WTC11 (cell line): ENCODE measurements around the gene KCTD2. TPM values are rescaled to one million over a fixed set of nuclear protein-coding genes. Genes with fewer than 3 reads are reported as not detected.

Experiments
- ATAC-seq: fragments of 200-7000 bp; cut with Tn5 transposase; 2 replicates; pipeline ENCODE4 v1.10.0; 2021; ENCODE audit warnings: mild to moderate bottlenecking, moderate library complexity
- CTCF ChIA-PET: fragments of 300-600 bp; sonication (Branson Sonifier 250); formaldehyde crosslinking; loops from one replicate; lab custom pipeline; 2021; ENCODE audit warnings: antibody characterized with exemption; lab: Charles Lee
- POLR2A ChIA-PET: fragments of 350-600 bp; sonication (Branson Sonifier 250); formaldehyde crosslinking; loops from one replicate; lab custom pipeline; 2021; ENCODE audit warnings: antibody characterized with exemption; lab: Charles Lee
- DNase-seq: peaks from one replicate; pipeline ENCODE4 v3.0.0; 2021; ENCODE audit warnings: low spot score
- H3K27ac Mint-ChIP-seq: 2 replicates; pipeline ENCODE4 v1.8.0; 2021; ENCODE audit warnings: mixed read lengths
- H3K27me3 Mint-ChIP-seq: 2 replicates; pipeline ENCODE4 v1.8.0; 2021; ENCODE audit warnings: low read depth, mild to moderate bottlenecking, moderate library complexity, mixed read lengths
- H3K36me3 Mint-ChIP-seq: 2 replicates; pipeline ENCODE4 v1.8.0; 2021; ENCODE audit warnings: mixed read lengths
- H3K4me1 Mint-ChIP-seq: 2 replicates; pipeline ENCODE4 v1.8.0; 2022; ENCODE audit warnings: mixed read lengths
- H3K4me3 Mint-ChIP-seq: 2 replicates; pipeline ENCODE4 v1.8.0; 2021; ENCODE audit warnings: mild to moderate bottlenecking, moderate library complexity, mixed read lengths
- H3K9me3 Mint-ChIP-seq: 2 replicates; pipeline ENCODE4 v1.8.0; 2021; ENCODE audit warnings: mixed read lengths
- CDX4 ChIP-seq: fragments of 250-450 bp; sonication (Bioruptor Pico); IDR thresholded peaks from 2 replicates; pipeline ENCODE4 v1.9.0; 2021; ENCODE audit warnings: moderate library complexity, mild to moderate bottlenecking, inconsistent platforms, borderline replicate concordance
- CREB1 ChIP-seq: sonication (generic); formaldehyde crosslinking; IDR thresholded peaks from 2 replicates; pipeline ENCODE4 v1.8.0; 2023; ENCODE audit warnings: mild to moderate bottlenecking, missing genetic modification reagents
- E2F1 ChIP-seq: sonication (generic); formaldehyde crosslinking; IDR thresholded peaks from 2 replicates; pipeline ENCODE4 v1.8.0; 2022; ENCODE audit warnings: mild to moderate bottlenecking, missing genetic modification reagents
- E2F5 ChIP-seq: sonication (generic); formaldehyde crosslinking; IDR thresholded peaks from 2 replicates; pipeline ENCODE4 v1.8.1; 2022; ENCODE audit warnings: mild to moderate bottlenecking, moderate library complexity, missing genetic modification reagents
- ELF4 ChIP-seq: sonication (generic); formaldehyde crosslinking; IDR thresholded peaks from 2 replicates; pipeline ENCODE4 v1.8.1; 2022; ENCODE audit warnings: low read depth, mild to moderate bottlenecking, moderate library complexity, missing genetic modification reagents
- FOXK1 ChIP-seq: sonication (generic); formaldehyde crosslinking; IDR thresholded peaks from 2 replicates; pipeline ENCODE4 v1.8.0; 2022; ENCODE audit warnings: mild to moderate bottlenecking, moderate library complexity, missing genetic modification reagents
- FOXP1 ChIP-seq: sonication (generic); formaldehyde crosslinking; IDR thresholded peaks from 2 replicates; pipeline ENCODE4 v1.8.0; 2022; ENCODE audit warnings: missing genetic modification reagents, mild to moderate bottlenecking, moderate library complexity, borderline replicate concordance
- GRHL2 ChIP-seq: fragments of 250-450 bp; sonication (Bioruptor Pico); IDR thresholded peaks from 2 replicates; pipeline ENCODE4 v1.8.0; 2022; ENCODE audit warnings: mild to moderate bottlenecking, moderate library complexity; ENCODE audit not compliant: insufficient replicate concordance, severe bottlenecking
- MAX ChIP-seq: sonication (generic); formaldehyde crosslinking; IDR thresholded peaks from 2 replicates; pipeline ENCODE4 v1.8.0; 2022; ENCODE audit warnings: mild to moderate bottlenecking, missing genetic modification reagents
- NFATC4 ChIP-seq: fragments of 250-450 bp; sonication (Bioruptor Pico); IDR thresholded peaks from 2 replicates; pipeline ENCODE4 v1.9.0; 2021; ENCODE audit warnings: mild to moderate bottlenecking
- NFYB ChIP-seq: sonication (generic); formaldehyde crosslinking; conservative IDR thresholded peaks from 2 replicates; pipeline ENCODE4 v1.8.0; 2022; ENCODE audit warnings: low read depth, missing genetic modification reagents
- NR1H2 ChIP-seq: sonication (generic); formaldehyde crosslinking; IDR thresholded peaks from 2 replicates; pipeline ENCODE4 v1.9.0; 2021; ENCODE audit warnings: mild to moderate bottlenecking, moderate library complexity, missing genetic modification reagents
- OVOL2 ChIP-seq: fragments of 250-450 bp; sonication (Bioruptor Pico); IDR thresholded peaks from 2 replicates; pipeline ENCODE4 v1.9.0; 2021; ENCODE audit warnings: mild to moderate bottlenecking, borderline replicate concordance
- PREB ChIP-seq: sonication (generic); formaldehyde crosslinking; IDR thresholded peaks from 2 replicates; pipeline ENCODE4 v1.8.1; 2022; ENCODE audit warnings: mild to moderate bottlenecking, missing genetic modification reagents, moderate library complexity, borderline replicate concordance
- RELA ChIP-seq: sonication (generic); formaldehyde crosslinking; IDR thresholded peaks from 2 replicates; pipeline ENCODE4 v1.8.1; 2022; ENCODE audit warnings: missing genetic modification reagents, mild to moderate bottlenecking, borderline replicate concordance
- SMAD4 ChIP-seq: sonication (generic); formaldehyde crosslinking; IDR thresholded peaks from 2 replicates; pipeline ENCODE4 v1.8.0; 2022; ENCODE audit warnings: mild to moderate bottlenecking, missing genetic modification reagents
- TEAD1 ChIP-seq: sonication (generic); formaldehyde crosslinking; IDR thresholded peaks from 2 replicates; pipeline ENCODE4 v1.8.0; 2022; ENCODE audit warnings: mild to moderate bottlenecking, missing genetic modification reagents
- TP53 ChIP-seq: sonication (generic); formaldehyde crosslinking; IDR thresholded peaks from 2 replicates; pipeline ENCODE4 v1.8.1; 2023; ENCODE audit warnings: mild to moderate bottlenecking, missing genetic modification reagents
- ZNF317 ChIP-seq: sonication (generic); formaldehyde crosslinking; IDR thresholded peaks from 2 replicates; pipeline ENCODE4 v1.8.1; 2023; ENCODE audit warnings: low read depth, mild to moderate bottlenecking, moderate library complexity, missing genetic modification reagents, borderline replicate concordance
- ZNF532 ChIP-seq: fragments of 250-450 bp; sonication (Bioruptor Pico); IDR thresholded peaks from 2 replicates; pipeline ENCODE4 v1.9.0; 2021; ENCODE audit warnings: mild to moderate bottlenecking, borderline replicate concordance
- total RNA-seq: library from RNA; stranded (reverse); gene quantifications from 3 replicates; pipeline ENCODE4 v1.2.3, GENCODE V29; 2021

Gene KCTD2
- total RNA-seq, 1 experiment from 2014 or later = 31.3 TPM

- no peak overlapping the region for H3K27ac Mint-ChIP-seq
- no peak for ATAC-seq
- DNase-seq = no peak
- H3K4me3 Mint-ChIP-seq = no peak overlapping the region
- H3K4me1 Mint-ChIP-seq = peaks cover 18% of the 10 kb centered on the region
- no peak for TF ChIP-seq ZNF317
- TF ChIP-seq FOXP1 (CRISPR knock-in tag) = no peak
- no peak for TF ChIP-seq CREB1
- no peak for TF ChIP-seq GRHL2 (CRISPR knock-in tag)
- TF ChIP-seq CDX4 (CRISPR knock-in tag) = no peak
- no peak for TF ChIP-seq TP53
- H3K9me3 Mint-ChIP-seq = no peaks in the 10 kb centered on the region
- CTCF ChIA-PET = no interaction called here
- peaks cover 45% of the 10 kb centered on the region for H3K36me3 Mint-ChIP-seq
- H3K27me3 Mint-ChIP-seq = no peaks in the 10 kb centered on the region
- POLR2A ChIA-PET = no interaction called here
Measured at GRCh38 chr17:75049706-75050105, 2.7 kb downstream of the KCTD2 start.

GRCh38 chr17:75051941-75052340, 4.9 kb downstream of the KCTD2 start:
- no peaks in the 10 kb centered on the region for H3K27me3 Mint-ChIP-seq
- TF ChIP-seq SMAD4 (CRISPR knock-in tag) (no peak), E2F1 (CRISPR knock-in tag) (no peak), NFYB (CRISPR knock-in tag) (no peak), RELA (CRISPR knock-in tag) (no peak), ZNF532 (no peak)
- TF ChIP-seq, all 79 proteins: peak for 0
- Mint-ChIP-seq H3K9me3 (no peaks in the 10 kb centered on the region), H3K4me3 (no peak overlapping the region), H3K4me1 (peaks cover 14% of the 10 kb centered on the region), H3K27ac (peak overlapping the region; percentile 80), H3K36me3 (peaks cover 60% of the 10 kb centered on the region)
- no peak for DNase-seq
- ATAC-seq = no peak
- POLR2A ChIA-PET = no interaction called here
- CTCF ChIA-PET = no interaction called here

- peaks cover 68% of the 10 kb centered on the region for H3K36me3 Mint-ChIP-seq
- H3K9me3 Mint-ChIP-seq = no peaks in the 10 kb centered on the region
- DNase-seq = no peak
- H3K4me1 Mint-ChIP-seq = no peaks in the 10 kb centered on the region
- peak overlapping the region; percentile 15; the same call in 1 of the 2 replicates for H3K27ac Mint-ChIP-seq
- H3K27me3 Mint-ChIP-seq = no peaks in the 10 kb centered on the region
- ATAC-seq = peak; percentile 55
- ChIA-PET POLR2A (interaction anchor here (0.6 to 1.3 kb wide), 2 partner anchors 47 to 72 kb away, joined by 3 read pairs; partner anchors contain the start of genes MRPL58 and NT5C), CTCF (interaction anchor here (0.5 to 3.1 kb wide), 25 partner anchors 9 to 211 kb away, joined by 3 to 13 read pairs (median 6); partner anchors contain the start of genes ARMC7, MIF4GD, MRPL58 and NT5C)
- H3K4me3 Mint-ChIP-seq = no peak overlapping the region
- no peak for TF ChIP-seq TP53
- TF ChIP-seq FOXK1 = no peak
- TF ChIP-seq E2F1 (CRISPR knock-in tag) = no peak
- no peak for TF ChIP-seq PREB (CRISPR knock-in tag)
- TF ChIP-seq ELF4 (CRISPR knock-in tag) = no peak
- no peak for TF ChIP-seq FOXP1 (CRISPR knock-in tag)
- TF ChIP-seq TEAD1 = no peak
- no peak for TF ChIP-seq MAX
- no peak for TF ChIP-seq OVOL2
- TF ChIP-seq NFYB (CRISPR knock-in tag) = no peak
- no peak for TF ChIP-seq RELA (CRISPR knock-in tag)
- TF ChIP-seq NR1H2 (CRISPR knock-in tag) = no peak
- TF ChIP-seq NFATC4 (CRISPR knock-in tag) = no peak
- TF ChIP-seq E2F5 (CRISPR knock-in tag) = no peak
Measured at GRCh38 chr17:75059369-75060345, 12.6 kb downstream of the KCTD2 start.
